ENCODE data around the gene SPINDOC.

- TF ChIP-seq CTCF (IDR thresholded peaks at IDR 0.05; ENCODE audit: low read length) (no peak), EZH2 (IDR thresholded peaks at IDR 0.05; ENCODE audit: borderline replicate concordance, low read length) (no peak)
These were observed 27.4 kb upstream of the SPINDOC start for GRCh38 chr11:63785823-63786222.
